ENCODE results near the gene MICAL3.

Gene MICAL3

DNA sequence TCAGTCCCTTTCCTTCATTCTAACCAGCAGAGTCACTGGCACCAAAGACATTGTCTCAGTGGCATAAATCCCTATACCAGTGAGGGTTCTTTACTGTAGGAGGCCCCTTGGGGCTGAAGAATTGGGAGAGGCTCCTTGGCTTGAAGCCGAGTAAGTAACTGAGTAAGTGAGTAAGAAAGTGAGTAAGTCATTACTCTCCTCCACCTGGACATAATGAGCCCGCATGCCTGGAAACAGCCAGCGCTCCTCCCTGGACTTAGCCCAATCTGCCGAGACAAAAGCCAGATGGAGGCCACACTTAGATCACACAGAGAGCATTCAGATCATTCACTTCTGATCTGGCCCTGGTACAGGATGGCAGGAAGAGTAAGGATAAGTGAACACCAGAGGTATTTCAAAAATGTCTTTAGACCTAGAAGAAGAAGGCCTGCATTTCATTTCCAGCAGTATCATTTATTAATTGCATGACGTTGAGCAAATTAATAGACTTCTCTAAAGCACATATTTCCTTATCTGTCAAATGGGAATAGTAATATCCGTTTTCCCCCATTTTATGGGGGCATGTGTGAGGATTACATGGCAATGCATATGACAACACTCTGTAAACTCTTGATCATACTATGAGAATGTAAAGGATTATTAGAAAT is 8.2 kb upstream of the MICAL3 start:
- TF ChIP-seq TAF1 (IDR thresholded peaks at IDR 0.05; ENCODE audit: borderline replicate concordance, insufficient read depth, low read length) (no peak), POLR2AphosphoS5 (IDR thresholded peaks at IDR 0.05; ENCODE audit: low read depth, low read length) (no peak), FOXP2 (optimal IDR thresholded peaks at IDR 0.05; ENCODE audit: borderline replicate concordance, extremely low read depth, extremely low read length, insufficient read depth) (no peak), SIN3A (IDR thresholded peaks at IDR 0.05; ENCODE audit: borderline replicate concordance, insufficient read depth, low read length) (no peak)
- TF ChIP-seq, protein P1, sequence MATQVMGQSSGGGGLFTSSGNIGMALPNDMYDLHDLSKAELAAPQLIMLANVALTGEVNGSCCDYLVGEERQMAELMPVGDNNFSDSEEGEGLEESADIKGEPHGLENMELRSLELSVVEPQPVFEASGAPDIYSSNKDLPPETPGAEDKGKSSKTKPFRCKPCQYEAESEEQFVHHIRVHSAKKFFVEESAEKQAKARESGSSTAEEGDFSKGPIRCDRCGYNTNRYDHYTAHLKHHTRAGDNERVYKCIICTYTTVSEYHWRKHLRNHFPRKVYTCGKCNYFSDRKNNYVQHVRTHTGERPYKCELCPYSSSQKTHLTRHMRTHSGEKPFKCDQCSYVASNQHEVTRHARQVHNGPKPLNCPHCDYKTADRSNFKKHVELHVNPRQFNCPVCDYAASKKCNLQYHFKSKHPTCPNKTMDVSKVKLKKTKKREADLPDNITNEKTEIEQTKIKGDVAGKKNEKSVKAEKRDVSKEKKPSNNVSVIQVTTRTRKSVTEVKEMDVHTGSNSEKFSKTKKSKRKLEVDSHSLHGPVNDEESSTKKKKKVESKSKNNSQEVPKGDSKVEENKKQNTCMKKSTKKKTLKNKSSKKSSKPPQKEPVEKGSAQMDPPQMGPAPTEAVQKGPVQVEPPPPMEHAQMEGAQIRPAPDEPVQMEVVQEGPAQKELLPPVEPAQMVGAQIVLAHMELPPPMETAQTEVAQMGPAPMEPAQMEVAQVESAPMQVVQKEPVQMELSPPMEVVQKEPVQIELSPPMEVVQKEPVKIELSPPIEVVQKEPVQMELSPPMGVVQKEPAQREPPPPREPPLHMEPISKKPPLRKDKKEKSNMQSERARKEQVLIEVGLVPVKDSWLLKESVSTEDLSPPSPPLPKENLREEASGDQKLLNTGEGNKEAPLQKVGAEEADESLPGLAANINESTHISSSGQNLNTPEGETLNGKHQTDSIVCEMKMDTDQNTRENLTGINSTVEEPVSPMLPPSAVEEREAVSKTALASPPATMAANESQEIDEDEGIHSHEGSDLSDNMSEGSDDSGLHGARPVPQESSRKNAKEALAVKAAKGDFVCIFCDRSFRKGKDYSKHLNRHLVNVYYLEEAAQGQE (IDR thresholded peaks at IDR 0.05; ENCODE audit: insufficient read depth in 1 of 2, low read depth in 2 of 2, low read length in 2 of 2) = no peak

DNA sequence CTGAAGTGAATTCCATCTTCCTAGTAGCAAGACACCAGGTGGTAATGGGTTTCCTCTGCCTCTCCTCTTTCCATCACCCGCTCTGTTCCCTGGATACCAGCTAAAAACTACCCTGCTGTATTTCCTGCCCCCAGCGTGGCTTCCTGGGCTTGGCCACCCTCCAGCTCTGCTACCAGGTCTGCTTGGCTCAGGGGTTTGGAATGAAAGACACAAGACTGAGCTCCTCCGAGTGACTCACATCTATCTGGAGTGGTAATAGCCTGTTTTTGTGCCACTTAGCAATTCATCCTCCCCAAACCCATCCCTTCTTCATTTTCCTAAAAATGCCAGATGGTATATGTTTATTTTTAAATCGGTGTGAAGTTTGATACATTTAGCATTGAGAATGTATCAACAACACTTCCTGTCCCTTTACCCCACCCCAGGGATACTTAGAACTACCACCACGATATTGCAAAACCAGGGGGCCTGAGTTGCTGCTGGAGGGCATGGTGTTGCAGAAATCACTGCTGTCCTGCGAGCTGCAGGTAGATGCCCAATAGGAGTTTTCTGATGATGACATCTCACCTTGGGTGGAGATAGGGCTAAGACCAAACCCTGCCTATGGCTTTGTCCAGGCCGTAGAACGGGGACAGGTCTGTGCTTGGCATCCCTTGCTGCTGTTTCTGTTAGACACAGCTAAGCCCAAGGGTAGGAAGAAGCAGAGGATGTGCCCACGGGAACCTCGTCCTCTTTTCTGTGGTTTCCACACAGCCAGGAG is 7.5 kb upstream of the MICAL3 start:
- TF ChIP-seq, protein P1 (IDR thresholded peaks at IDR 0.05; ENCODE audit: insufficient read depth in 1 of 2, low read depth in 2 of 2, low read length in 2 of 2) = no peak
- TF ChIP-seq POLR2AphosphoS5 (IDR thresholded peaks at IDR 0.05; ENCODE audit: low read depth, low read length) (no peak), FOXP2 (optimal IDR thresholded peaks at IDR 0.05; ENCODE audit: borderline replicate concordance, extremely low read depth, extremely low read length, insufficient read depth) (no peak), SIN3A (IDR thresholded peaks at IDR 0.05; ENCODE audit: borderline replicate concordance, insufficient read depth, low read length) (no peak), TAF1 (IDR thresholded peaks at IDR 0.05; ENCODE audit: borderline replicate concordance, insufficient read depth, low read length) (no peak)

DNA sequence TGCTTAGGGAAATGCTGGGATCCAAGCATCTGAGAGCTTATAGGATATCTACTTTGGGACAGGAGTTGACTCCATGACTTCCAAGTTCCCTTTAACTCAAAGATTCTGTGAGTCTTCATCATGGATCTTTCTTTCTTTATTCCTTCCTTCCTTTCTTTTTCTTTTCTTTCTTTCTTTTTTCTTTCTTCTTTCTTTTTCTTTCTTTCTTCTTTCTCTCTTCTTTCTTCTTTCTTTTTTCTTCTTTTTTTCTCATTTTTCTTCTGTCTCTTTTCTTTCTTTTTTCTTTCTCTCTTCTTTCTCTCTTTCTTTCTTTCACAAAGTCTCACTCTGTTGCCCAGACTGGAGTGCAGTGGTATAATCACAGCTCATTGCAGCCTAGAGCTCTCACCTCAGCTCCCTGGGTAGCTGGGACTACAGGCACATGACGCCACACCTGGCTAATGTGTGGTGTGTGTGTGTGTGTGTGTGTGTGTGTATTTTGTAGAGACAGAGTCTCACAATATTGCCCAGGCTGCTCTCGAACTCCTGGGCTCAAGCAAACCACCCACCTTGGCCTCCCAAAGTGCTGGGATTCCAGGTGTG is 5.4 kb upstream of the MICAL3 start:
- TF ChIP-seq SIN3A (IDR thresholded peaks at IDR 0.05; ENCODE audit: borderline replicate concordance, insufficient read depth, low read length) (no peak), FOXP2 (optimal IDR thresholded peaks at IDR 0.05; ENCODE audit: borderline replicate concordance, extremely low read depth, extremely low read length, insufficient read depth) (no peak)

DNA sequence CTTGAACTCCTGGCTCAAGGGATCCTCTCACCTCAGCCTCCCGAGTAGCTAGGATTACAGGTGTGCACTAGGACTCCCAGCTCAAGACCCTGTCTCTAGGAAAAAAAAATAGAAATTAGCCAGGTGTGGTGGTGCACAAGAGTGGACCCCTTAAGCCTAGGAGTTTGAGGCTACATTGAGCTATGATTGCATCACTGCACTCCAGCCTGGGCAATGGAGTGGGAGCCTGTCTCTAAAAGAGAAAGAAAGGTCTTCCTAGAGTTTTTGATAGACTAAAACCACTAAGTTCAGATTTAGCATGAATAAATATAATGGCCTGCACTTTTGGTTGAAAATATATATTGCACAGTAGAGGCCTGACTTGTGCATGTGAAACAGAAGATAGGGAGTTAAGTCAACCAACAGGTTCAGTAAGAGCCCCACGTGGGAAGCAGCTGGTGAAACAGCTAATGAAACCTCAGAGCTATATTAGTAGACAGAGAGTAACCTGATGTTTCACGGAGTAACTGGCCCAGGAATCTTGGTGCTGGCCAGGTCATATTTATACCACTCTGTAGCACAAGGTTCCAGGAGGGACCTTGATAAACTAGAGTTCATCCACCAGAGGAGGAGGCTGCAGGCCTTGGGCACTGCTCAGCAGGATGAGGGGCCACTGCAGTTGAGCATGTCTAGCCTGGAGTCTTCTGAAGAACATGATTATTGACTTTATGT is 4.6 kb upstream of the MICAL3 start:
- TF ChIP-seq TAF1 (IDR thresholded peaks at IDR 0.05; ENCODE audit: borderline replicate concordance, insufficient read depth, low read length) (no peak), SIN3A (IDR thresholded peaks at IDR 0.05; ENCODE audit: borderline replicate concordance, insufficient read depth, low read length) (no peak), POLR2AphosphoS5 (IDR thresholded peaks at IDR 0.05; ENCODE audit: low read depth, low read length) (no peak), FOXP2 (optimal IDR thresholded peaks at IDR 0.05; ENCODE audit: borderline replicate concordance, extremely low read depth, extremely low read length, insufficient read depth) (no peak)
- TF ChIP-seq, protein P1 (IDR thresholded peaks at IDR 0.05; ENCODE audit: insufficient read depth in 1 of 2, low read depth in 2 of 2, low read length in 2 of 2) = no peak

All from PFSK-1 (cell line).